ENCODE measurements around the gene ENO4.

Gene ENO4

GRCh38 chr10:116849248-116850057 is at the start of gene ENO4:
TSS of gene ENO4 (plus strand) at chr10:116849499. CDS start at chr10:116849567, 68 bp downstream.
- Histone ChIP-seq H3K27ac (ENCODE audit: low read depth, low read length) (no peak within 1 kb of the TSS), H3K4me3 (ENCODE audit: low read depth in 1 of 2, low read length in 2 of 2) (peak within 1 kb of the TSS; percentile 86 to 91)

DNA sequence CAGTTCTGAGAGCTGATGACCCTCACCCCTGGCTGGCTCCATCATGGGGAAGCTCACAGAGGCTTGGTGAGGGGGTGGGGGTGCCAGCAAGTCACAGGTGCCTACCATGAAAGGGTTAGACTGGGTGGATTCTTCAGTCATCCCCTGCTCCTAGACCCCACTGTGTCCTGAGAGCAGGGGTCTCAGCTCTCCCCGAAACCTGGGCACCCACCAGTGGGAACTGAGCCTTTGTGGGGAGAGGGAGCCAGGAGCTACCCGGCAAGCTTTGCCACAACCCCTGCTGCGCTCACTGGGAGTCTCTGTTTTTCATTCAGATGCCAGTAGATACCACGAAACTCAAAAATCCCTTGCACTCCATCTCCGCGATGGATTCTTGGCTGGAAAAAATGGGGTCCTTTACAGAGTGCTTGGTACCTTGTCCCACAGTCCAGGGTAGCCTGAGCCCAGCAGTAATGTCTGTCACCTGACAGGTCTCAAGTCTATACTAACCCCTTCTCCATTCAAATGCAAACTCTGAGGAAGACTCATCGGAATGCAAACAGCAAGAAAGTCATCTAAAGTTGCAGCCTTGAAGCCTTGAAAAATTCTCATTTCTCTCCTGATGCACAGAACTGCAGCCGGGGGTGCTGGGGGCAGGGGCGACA is 48.9 kb upstream of the ENO4 start:
- H3K27me3 ChIP-seq (ENCODE audit: control insufficient read depth in 1 of 2, insufficient read depth in 2 of 2, low read length in 2 of 2) = peaks cover 0 to 4% of the 10 kb centered on the region in 2 donors
- no peaks in the 10 kb centered on the region for H3K4me1 ChIP-seq (ENCODE audit: control insufficient read depth in 1 of 2, insufficient read depth in 2 of 2, low read length in 2 of 2)
- H3K4me3 ChIP-seq (ENCODE audit: low read depth in 1 of 2, low read length in 2 of 2) = no peak overlapping the region
- H3K27ac ChIP-seq (ENCODE audit: low read depth, low read length) = no peak overlapping the region
- no peak overlapping the region for H3K9ac ChIP-seq (ENCODE audit: low read depth in 1 of 2, low read length in 2 of 2)
- H3K36me3 ChIP-seq (ENCODE audit: control insufficient read depth in 1 of 2, insufficient read depth in 2 of 2, low read length in 2 of 2) = no peaks in the 10 kb centered on the region
- no peaks in the 10 kb centered on the region for H3K9me3 ChIP-seq (ENCODE audit: control insufficient read depth in 1 of 2, low read length in 2 of 2)

More at GRCh38 chr10:116849248-116850057, at the start of gene ENO4:
- Histone ChIP-seq H3K27me3 (ENCODE audit: control insufficient read depth in 1 of 2, insufficient read depth in 2 of 2, low read length in 2 of 2) (peaks cover 0 to 9% of the 10 kb centered on the region in 2 donors), H3K36me3 (ENCODE audit: control insufficient read depth in 1 of 2, insufficient read depth in 2 of 2, low read length in 2 of 2) (no peaks in the 10 kb centered on the region), H3K4me1 (ENCODE audit: control insufficient read depth in 1 of 2, insufficient read depth in 2 of 2, low read length in 2 of 2) (peaks cover 10 to 17% of the 10 kb centered on the region in 2 donors), H3K9me3 (ENCODE audit: control insufficient read depth in 1 of 2, low read length in 2 of 2) (no peaks in the 10 kb centered on the region), H3K9ac (ENCODE audit: low read depth in 1 of 2, low read length in 2 of 2) (peak within 1 kb of the TSS; percentile 54 to 70)

DNA sequence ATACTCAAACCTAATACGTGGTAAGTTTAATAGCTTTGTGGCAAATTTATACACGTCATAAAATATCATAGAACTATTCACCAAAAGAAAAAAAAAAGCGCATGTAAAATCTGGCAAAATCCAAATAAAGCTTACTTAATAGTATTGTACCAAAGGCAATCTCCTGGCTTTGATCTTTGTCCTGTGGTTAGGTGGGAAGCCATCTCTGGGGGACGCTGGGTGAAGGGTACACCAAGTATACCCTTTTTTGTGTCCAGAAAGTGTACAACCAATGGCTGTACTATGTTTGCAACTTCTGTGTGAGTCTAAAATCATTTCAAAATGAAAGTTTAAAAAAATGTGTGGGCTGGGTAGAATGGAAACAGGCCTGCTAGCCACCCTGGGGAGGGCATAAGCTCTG is 47.6 kb upstream of the ENO4 start:
- Histone ChIP-seq H3K27ac (ENCODE audit: low read depth, low read length) (no peak overlapping the region), H3K9ac (ENCODE audit: low read depth in 1 of 2, low read length in 2 of 2) (no peak overlapping the region), H3K4me1 (ENCODE audit: control insufficient read depth in 1 of 2, insufficient read depth in 2 of 2, low read length in 2 of 2) (no peaks in the 10 kb centered on the region), H3K27me3 (ENCODE audit: control insufficient read depth in 1 of 2, insufficient read depth in 2 of 2, low read length in 2 of 2) (no peaks in the 10 kb centered on the region), H3K9me3 (ENCODE audit: control insufficient read depth in 1 of 2, low read length in 2 of 2) (no peaks in the 10 kb centered on the region), H3K4me3 (ENCODE audit: low read depth in 1 of 2, low read length in 2 of 2) (no peak overlapping the region), H3K36me3 (ENCODE audit: control insufficient read depth in 1 of 2, insufficient read depth in 2 of 2, low read length in 2 of 2) (no peaks in the 10 kb centered on the region)

DNA sequence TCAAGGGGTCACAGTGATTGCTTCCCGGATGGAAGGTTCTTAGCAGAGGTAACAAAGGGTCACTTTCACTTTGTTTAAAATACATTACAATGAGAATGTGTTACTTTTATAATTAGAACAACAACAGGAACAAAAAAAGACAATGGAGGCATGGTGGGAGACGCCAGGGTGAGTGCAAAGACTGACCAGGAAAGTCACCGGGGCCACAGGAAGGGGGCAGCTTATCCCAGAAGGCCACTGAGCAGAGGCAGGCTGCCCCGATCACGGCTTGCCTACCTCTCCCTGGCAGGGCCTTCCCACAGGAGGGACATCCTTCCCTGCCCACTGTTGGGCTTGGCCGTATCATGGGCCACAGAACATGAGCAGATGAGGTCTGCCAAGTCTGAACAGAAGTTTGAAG is 46.8 kb upstream of the ENO4 start:
- no peak overlapping the region for H3K4me3 ChIP-seq (ENCODE audit: low read depth in 1 of 2, low read length in 2 of 2)

DNA sequence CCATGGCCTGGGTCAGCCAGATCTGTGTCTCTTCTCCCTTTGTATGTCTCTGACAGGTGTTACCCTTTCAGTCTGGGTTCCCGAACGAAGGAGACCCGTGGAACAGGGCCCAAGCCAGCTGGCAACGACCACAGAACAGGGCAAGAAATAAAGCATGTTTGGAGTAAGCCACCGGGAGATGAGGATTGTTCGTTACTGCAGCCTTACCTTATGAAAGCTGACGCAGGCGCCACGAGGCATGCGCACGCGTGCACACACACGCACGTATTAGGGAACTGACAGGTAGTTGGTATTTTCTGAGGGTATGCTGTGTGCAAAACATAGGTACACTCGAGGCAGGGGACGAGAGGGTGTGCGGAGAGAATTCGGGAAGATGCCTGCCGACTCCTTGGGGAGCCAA is 46.4 kb upstream of the ENO4 start:
- Histone ChIP-seq H3K36me3 (ENCODE audit: control insufficient read depth in 1 of 2, insufficient read depth in 2 of 2, low read length in 2 of 2) (no peaks in the 10 kb centered on the region), H3K4me3 (ENCODE audit: low read depth in 1 of 2, low read length in 2 of 2) (no peak overlapping the region), H3K9me3 (ENCODE audit: control insufficient read depth in 1 of 2, low read length in 2 of 2) (no peaks in the 10 kb centered on the region), H3K9ac (ENCODE audit: low read depth in 1 of 2, low read length in 2 of 2) (no peak overlapping the region), H3K27ac (ENCODE audit: low read depth, low read length) (no peak overlapping the region), H3K27me3 (ENCODE audit: control insufficient read depth in 1 of 2, insufficient read depth in 2 of 2, low read length in 2 of 2) (no peaks in the 10 kb centered on the region), H3K4me1 (ENCODE audit: control insufficient read depth in 1 of 2, insufficient read depth in 2 of 2, low read length in 2 of 2) (no peaks in the 10 kb centered on the region)

More for the DNA sequence above, 46.8 kb upstream of the ENO4 start:
- Histone ChIP-seq H3K4me1 (ENCODE audit: control insufficient read depth in 1 of 2, insufficient read depth in 2 of 2, low read length in 2 of 2) (no peaks in the 10 kb centered on the region), H3K27ac (ENCODE audit: low read depth, low read length) (no peak overlapping the region), H3K9ac (ENCODE audit: low read depth in 1 of 2, low read length in 2 of 2) (no peak overlapping the region), H3K27me3 (ENCODE audit: control insufficient read depth in 1 of 2, insufficient read depth in 2 of 2, low read length in 2 of 2) (no peaks in the 10 kb centered on the region), H3K36me3 (ENCODE audit: control insufficient read depth in 1 of 2, insufficient read depth in 2 of 2, low read length in 2 of 2) (no peaks in the 10 kb centered on the region), H3K9me3 (ENCODE audit: control insufficient read depth in 1 of 2, low read length in 2 of 2) (no peaks in the 10 kb centered on the region)

- Histone ChIP-seq H3K4me3 (ENCODE audit: low read depth in 1 of 2, low read length in 2 of 2) (no peak overlapping the region), H3K27me3 (ENCODE audit: control insufficient read depth in 1 of 2, insufficient read depth in 2 of 2, low read length in 2 of 2) (no peaks in the 10 kb centered on the region), H3K9ac (ENCODE audit: low read depth in 1 of 2, low read length in 2 of 2) (no peak overlapping the region), H3K4me1 (ENCODE audit: control insufficient read depth in 1 of 2, insufficient read depth in 2 of 2, low read length in 2 of 2) (no peaks in the 10 kb centered on the region), H3K36me3 (ENCODE audit: control insufficient read depth in 1 of 2, insufficient read depth in 2 of 2, low read length in 2 of 2) (no peaks in the 10 kb centered on the region), H3K9me3 (ENCODE audit: control insufficient read depth in 1 of 2, low read length in 2 of 2) (no peaks in the 10 kb centered on the region), H3K27ac (ENCODE audit: low read depth, low read length) (no peak overlapping the region)
Observed at GRCh38 chr10:116803451-116804249, 45.6 kb upstream of the ENO4 start.

DNA sequence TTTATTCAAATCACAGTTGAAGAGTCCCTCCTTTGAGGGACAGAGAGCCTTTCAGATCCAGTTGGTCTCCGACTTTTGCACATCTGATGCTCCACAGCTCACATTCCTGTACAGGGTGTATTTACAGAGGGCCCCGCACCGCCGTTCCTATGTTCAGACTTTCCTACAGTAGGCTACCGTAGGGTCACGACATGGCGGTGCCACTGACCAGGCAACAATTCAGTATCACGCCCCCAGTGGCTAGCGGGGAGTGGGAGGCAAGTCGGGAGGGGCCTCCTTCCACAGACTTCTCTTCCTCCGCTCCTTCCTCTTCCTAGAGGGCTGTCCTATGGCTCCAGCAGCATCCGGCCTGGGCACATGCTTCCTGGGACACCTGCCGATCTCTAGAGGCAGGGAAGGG is 40.6 kb upstream of the ENO4 start:
- Histone ChIP-seq H3K27ac (ENCODE audit: low read depth, low read length) (no peak overlapping the region), H3K4me1 (ENCODE audit: control insufficient read depth in 1 of 2, insufficient read depth in 2 of 2, low read length in 2 of 2) (peaks cover 0 to 3% of the 10 kb centered on the region in 2 donors), H3K36me3 (ENCODE audit: control insufficient read depth in 1 of 2, insufficient read depth in 2 of 2, low read length in 2 of 2) (no peaks in the 10 kb centered on the region), H3K9me3 (ENCODE audit: control insufficient read depth in 1 of 2, low read length in 2 of 2) (no peaks in the 10 kb centered on the region), H3K4me3 (ENCODE audit: low read depth in 1 of 2, low read length in 2 of 2) (no peak overlapping the region), H3K27me3 (ENCODE audit: control insufficient read depth in 1 of 2, insufficient read depth in 2 of 2, low read length in 2 of 2) (peaks cover 12 to 13% of the 10 kb centered on the region in 2 donors), H3K9ac (ENCODE audit: low read depth in 1 of 2, low read length in 2 of 2) (no peak overlapping the region)

GRCh38 chr10:116809483-116810119 is 39.7 kb upstream of the ENO4 start:
- peaks cover 12 to 13% of the 10 kb centered on the region in 2 donors for H3K27me3 ChIP-seq (ENCODE audit: control insufficient read depth in 1 of 2, insufficient read depth in 2 of 2, low read length in 2 of 2)
- no peaks in the 10 kb centered on the region for H3K36me3 ChIP-seq (ENCODE audit: control insufficient read depth in 1 of 2, insufficient read depth in 2 of 2, low read length in 2 of 2)
- H3K9me3 ChIP-seq (ENCODE audit: control insufficient read depth in 1 of 2, low read length in 2 of 2) = no peaks in the 10 kb centered on the region
- H3K4me1 ChIP-seq (ENCODE audit: control insufficient read depth in 1 of 2, insufficient read depth in 2 of 2, low read length in 2 of 2) = peaks cover 0 to 3% of the 10 kb centered on the region in 2 donors
- peak overlapping the region; percentile 10 to 36 for H3K4me3 ChIP-seq (ENCODE audit: low read depth in 1 of 2, low read length in 2 of 2)
- H3K27ac ChIP-seq (ENCODE audit: low read depth, low read length) = no peak overlapping the region
- H3K9ac ChIP-seq (ENCODE audit: low read depth in 1 of 2, low read length in 2 of 2) = no peak overlapping the region

DNA sequence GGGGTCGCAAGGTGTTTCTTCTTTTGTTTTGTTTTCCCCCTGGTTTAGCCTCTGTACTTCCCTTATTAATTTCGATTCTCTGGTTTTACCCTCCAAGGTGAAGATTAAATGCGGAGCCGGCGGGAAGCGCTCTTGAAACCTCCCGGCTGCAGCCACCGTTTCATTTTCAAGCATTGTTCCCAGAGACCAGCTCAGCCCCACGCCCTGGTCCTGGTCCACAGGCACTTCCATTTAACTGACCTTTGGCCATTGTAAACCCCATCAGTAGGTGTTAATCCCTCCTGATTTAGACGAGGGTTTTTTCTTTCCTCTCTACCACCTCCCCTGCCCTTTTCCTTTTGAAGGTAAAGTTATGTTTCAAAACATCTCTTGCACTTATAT is 39.2 kb upstream of the ENO4 start:
- Histone ChIP-seq H3K4me3 (ENCODE audit: low read depth in 1 of 2, low read length in 2 of 2) (peak overlapping the region; percentile 10 to 36), H3K27me3 (ENCODE audit: control insufficient read depth in 1 of 2, insufficient read depth in 2 of 2, low read length in 2 of 2) (peaks cover 12 to 13% of the 10 kb centered on the region in 2 donors), H3K27ac (ENCODE audit: low read depth, low read length) (no peak overlapping the region), H3K4me1 (ENCODE audit: control insufficient read depth in 1 of 2, insufficient read depth in 2 of 2, low read length in 2 of 2) (peaks cover 0 to 3% of the 10 kb centered on the region in 2 donors), H3K36me3 (ENCODE audit: control insufficient read depth in 1 of 2, insufficient read depth in 2 of 2, low read length in 2 of 2) (no peaks in the 10 kb centered on the region), H3K9me3 (ENCODE audit: control insufficient read depth in 1 of 2, low read length in 2 of 2) (no peaks in the 10 kb centered on the region), H3K9ac (ENCODE audit: low read depth in 1 of 2, low read length in 2 of 2) (no peak overlapping the region)
